Activated CD8-positive, alpha-beta T cell treated with anti-CD3 and anti-CD28 coated beads for 36 hours (primary cell): Measurements from ENCODE around the gene TBXAS1. TPM values are rescaled to one million over a fixed set of nuclear protein-coding genes. Genes with fewer than 3 reads are reported as not detected.

Experiments used
- ATAC-seq: fragments of 200-7000 bp; cut with Tn5 transposase; one replicate; pipeline ENCODE4 v1.10.0; 2021; ENCODE audit warnings: mild to moderate bottlenecking, moderate library complexity
- CTCF ChIA-PET: fragments of 350-600 bp; sonication (Branson Sonifier 250); formaldehyde crosslinking; loops from one replicate; lab custom pipeline; 2021; ENCODE audit warnings: antibody characterized with exemption; lab: Charles Lee
- POLR2A ChIA-PET: fragments of 350-600 bp; sonication (Branson Sonifier 250); formaldehyde crosslinking; loops from one replicate; lab custom pipeline; 2021; ENCODE audit warnings: antibody characterized with exemption; lab: Charles Lee
- DNase-seq: peaks from one replicate; pipeline ENCODE4 v3.0.0-alpha.2; 2020
- H3K27ac Mint-ChIP-seq: one replicate; pipeline ENCODE4 v1.8.0; 2021; ENCODE audit warnings: mild to moderate bottlenecking, mixed read lengths
- H3K27me3 Mint-ChIP-seq: one replicate; pipeline ENCODE4 v1.8.0; 2021; ENCODE audit warnings: mixed read lengths
- H3K36me3 Mint-ChIP-seq: one replicate; pipeline ENCODE4 v1.8.0; 2021; ENCODE audit warnings: low read depth, mixed read lengths
- H3K4me1 Mint-ChIP-seq: one replicate; pipeline ENCODE4 v1.8.0; 2021; ENCODE audit warnings: low read depth, mixed read lengths
- H3K4me3 Mint-ChIP-seq: one replicate; pipeline ENCODE4 v1.8.0; 2021; ENCODE audit warnings: mild to moderate bottlenecking, moderate library complexity, mixed read lengths
- H3K9me3 Mint-ChIP-seq: one replicate; pipeline ENCODE4 v1.8.0; 2021; ENCODE audit warnings: mixed read lengths
- intact Hi-C: fragments of 100-400 bp; cut with micrococcal nuclease; formaldehyde crosslinking; loops from one replicate; pipeline ENCODE4 v1.10.0; 2022
- total RNA-seq, 2 experiments: library from RNA; stranded (reverse); gene quantifications; one replicate each; pipeline ENCODE4 v1.2.3, GENCODE V29; 2021
- TF ChIP-seq, protein P1 (sequence below): fragments of 200-600 bp; IDR thresholded peaks from one replicate; pipeline ENCODE4 v1.8.0; 2022; ENCODE audit warnings: antibody characterized with exemption, mild to moderate bottlenecking

The TBXAS1 gene
- total RNA-seq, 2 experiments from 2014 or later = 1.5 to 2.1 TPM

GRCh38 chr7:140035400-140036223, 206.5 kb downstream of the TBXAS1 start:
- peaks cover 36% of the 10 kb centered on the region for H3K4me1 Mint-ChIP-seq
- ATAC-seq = no peak
- no peak overlapping the region for H3K4me3 Mint-ChIP-seq
- POLR2A ChIA-PET = interaction anchor here (0.5 to 0.7 kb wide), 3 partner anchors 33 to 592 kb away, joined by 3 read pairs; no protein-coding TSS in a partner anchor
- peaks cover 24% of the 10 kb centered on the region for H3K36me3 Mint-ChIP-seq
- DNase-seq = no peak
- TF ChIP-seq, protein P1, sequence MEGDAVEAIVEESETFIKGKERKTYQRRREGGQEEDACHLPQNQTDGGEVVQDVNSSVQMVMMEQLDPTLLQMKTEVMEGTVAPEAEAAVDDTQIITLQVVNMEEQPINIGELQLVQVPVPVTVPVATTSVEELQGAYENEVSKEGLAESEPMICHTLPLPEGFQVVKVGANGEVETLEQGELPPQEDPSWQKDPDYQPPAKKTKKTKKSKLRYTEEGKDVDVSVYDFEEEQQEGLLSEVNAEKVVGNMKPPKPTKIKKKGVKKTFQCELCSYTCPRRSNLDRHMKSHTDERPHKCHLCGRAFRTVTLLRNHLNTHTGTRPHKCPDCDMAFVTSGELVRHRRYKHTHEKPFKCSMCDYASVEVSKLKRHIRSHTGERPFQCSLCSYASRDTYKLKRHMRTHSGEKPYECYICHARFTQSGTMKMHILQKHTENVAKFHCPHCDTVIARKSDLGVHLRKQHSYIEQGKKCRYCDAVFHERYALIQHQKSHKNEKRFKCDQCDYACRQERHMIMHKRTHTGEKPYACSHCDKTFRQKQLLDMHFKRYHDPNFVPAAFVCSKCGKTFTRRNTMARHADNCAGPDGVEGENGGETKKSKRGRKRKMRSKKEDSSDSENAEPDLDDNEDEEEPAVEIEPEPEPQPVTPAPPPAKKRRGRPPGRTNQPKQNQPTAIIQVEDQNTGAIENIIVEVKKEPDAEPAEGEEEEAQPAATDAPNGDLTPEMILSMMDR = no peak
- no peaks in the 10 kb centered on the region for H3K9me3 Mint-ChIP-seq
- H3K27me3 Mint-ChIP-seq = no peaks in the 10 kb centered on the region
- H3K27ac Mint-ChIP-seq = no peak overlapping the region
- intact Hi-C loops = no loop called here
- CTCF ChIA-PET = no interaction called here

- DNase-seq (peak; percentile 46), ATAC-seq (peak; percentile 84)
- Mint-ChIP-seq H3K4me1 (peaks cover 36% of the 10 kb centered on the region), H3K9me3 (no peaks in the 10 kb centered on the region), H3K27me3 (no peaks in the 10 kb centered on the region), H3K27ac (peak overlapping the region; percentile 24), H3K36me3 (peaks cover 24% of the 10 kb centered on the region), H3K4me3 (no peak overlapping the region)
- ChIA-PET POLR2A (no interaction called here), CTCF (no interaction called here)
- TF ChIP-seq, protein P1 = no peak
- intact Hi-C loops = no loop called here
Measured at GRCh38 chr7:140036224-140036962, 207.3 kb downstream of the TBXAS1 start.

DNA sequence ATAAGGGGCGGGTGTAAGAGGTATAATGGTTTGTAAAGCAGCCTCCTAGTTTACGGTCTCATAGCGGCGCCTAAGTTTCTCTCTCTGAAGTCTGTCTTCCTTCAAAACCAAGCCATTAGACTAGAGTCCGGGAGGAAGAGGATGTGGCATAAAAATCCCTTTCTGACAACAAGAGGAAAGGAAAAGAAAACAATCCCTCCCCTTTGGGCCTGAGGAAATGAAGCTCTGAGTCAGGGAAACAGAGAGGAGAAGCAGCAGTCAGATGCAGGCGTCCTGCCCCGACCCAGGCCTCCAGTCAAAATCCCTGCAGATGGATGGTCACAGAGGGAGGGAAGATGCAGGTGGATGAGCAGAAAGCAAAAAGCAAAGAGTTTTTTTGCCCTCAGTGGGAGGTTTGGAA, 210.0 kb downstream of the TBXAS1 start:
- Mint-ChIP-seq H3K9me3 (no peaks in the 10 kb centered on the region), H3K4me1 (peaks cover 26% of the 10 kb centered on the region), H3K27ac (no peak overlapping the region), H3K27me3 (no peaks in the 10 kb centered on the region), H3K4me3 (no peak overlapping the region), H3K36me3 (peaks cover 15% of the 10 kb centered on the region)
- no peak for ATAC-seq
- POLR2A ChIA-PET = interaction anchor here (0.7 kb wide), 1 partner anchor 566 kb away, joined by 3 read pairs; no protein-coding TSS in a partner anchor
- TF ChIP-seq, protein P1 = no peak
- intact Hi-C loops = no loop called here
- CTCF ChIA-PET = interaction anchor here (1.3 kb wide), 1 partner anchor 394 kb away, joined by 3 read pairs; no protein-coding TSS in a partner anchor
- DNase-seq = no peak

DNA sequence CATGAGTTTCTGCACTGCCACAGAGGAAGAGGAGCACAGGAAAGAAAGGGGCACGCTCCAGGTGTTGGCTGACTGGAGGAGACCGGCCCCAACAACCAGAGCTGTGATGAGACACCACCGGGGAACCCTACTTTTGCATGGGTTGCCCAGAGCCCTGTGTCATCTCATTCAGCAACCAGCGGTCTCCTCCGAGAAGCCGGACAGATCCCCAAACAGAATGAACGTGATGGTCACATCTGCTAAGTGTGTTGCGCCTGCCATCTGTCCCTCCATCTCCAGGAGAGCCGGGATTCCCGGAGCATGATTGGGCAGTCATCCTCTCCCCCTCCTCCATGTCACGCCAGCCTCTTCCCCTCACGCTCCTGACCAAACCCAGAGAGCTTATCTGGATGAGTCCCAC, 210.8 kb downstream of the TBXAS1 start:
- ATAC-seq (no peak), DNase-seq (no peak)
- POLR2A ChIA-PET = no interaction called here
- no peak overlapping the region for H3K27ac Mint-ChIP-seq
- TF ChIP-seq, protein P1 = no peak
- H3K4me3 Mint-ChIP-seq = no peak overlapping the region
- peaks cover 16% of the 10 kb centered on the region for H3K36me3 Mint-ChIP-seq
- peaks cover 26% of the 10 kb centered on the region for H3K4me1 Mint-ChIP-seq
- intact Hi-C loops = no loop called here
- no peaks in the 10 kb centered on the region for H3K9me3 Mint-ChIP-seq
- CTCF ChIA-PET = no interaction called here
- H3K27me3 Mint-ChIP-seq = no peaks in the 10 kb centered on the region
